K562 (cell line): ENCODE results near the gene WHAMM. TPM values are rescaled to one million over a fixed set of nuclear protein-coding genes. Genes with fewer than 3 reads are reported as not detected.

ENCODE experiments used
- ATAC-seq: fragments of 200-7000 bp; cut with Tn5 transposase; 3 replicates; pipeline ENCODE4 v1.9.1; 2020; ENCODE audit warnings: moderate library complexity
- BruUV-seq: library from RNA; stranded (reverse); fragments of 400-500 nt; replicated peaks from 2 replicates; lab custom pipeline; 2021; lab: Mats Ljungman, UMichigan
- CTCF ChIA-PET: fragments of 300-600 bp; formaldehyde crosslinking; extraction: SDS; loops from one replicate; lab custom pipeline; 2021; ENCODE audit warnings: low intra/inter-chr PET ratio; lab: Yijun Ruan, JAX
- POLR2A ChIA-PET: fragments of 300-600, 350-650 bp; sonication (Branson Sonifier 250); formaldehyde crosslinking; extraction: SDS; loops from one replicate; lab custom pipeline; 2021; ENCODE audit warnings: antibody characterized with exemption, inconsistent platforms; lab: Yijun Ruan, JAX
- DNase-seq, 4 experiments: peaks; one replicate each; pipeline versions ENCODE4 v3.0.0 to v3.0.0-alpha.2; 2011 to 2018; ENCODE audit warnings: low spot score in 3 of 4, mixed read lengths in 3 of 4; ENCODE audit errors: extremely low read depth in 1 of 4
- FAIRE-seq: peaks from 2 replicates; lab custom pipeline; 2011; peaks lifted over from hg19 to GRCh38; lab: Jason Lieb, UNC
- H2AFZ ChIP-seq: 2 replicates; pipeline ENCODE4 v1.6.0; 2011; ENCODE audit warnings: low read depth, low read length, control low read depth, inconsistent platforms
- H3K27ac ChIP-seq: fragments of 200-600 bp; 3 replicates; pipeline ENCODE4 v1.8.0; 2011; ENCODE audit warnings: low read depth, mild to moderate bottlenecking, control low read depth, inconsistent platforms, low read length, moderate library complexity, mixed read lengths; ENCODE audit errors: extremely low read depth
- H3K27me3 ChIP-seq, 2 experiments: fragments of 300-600 bp in 1 of 2; 2 replicates in 1 of 2; 3 replicates in 1 of 2; pipeline versions ENCODE4 v1.6.0 to v1.8.0; 2011; ENCODE audit warnings: inconsistent platforms in 2 of 2, low read length in 2 of 2, mild to moderate bottlenecking in 1 of 2, mixed read lengths in 1 of 2, moderate library complexity in 1 of 2; ENCODE audit not compliant: control insufficient read depth in 2 of 2, insufficient read depth in 2 of 2
- H3K36me3 ChIP-seq: fragments of 300-600 bp; 3 replicates; pipeline ENCODE4 v1.8.0; 2011; ENCODE audit warnings: mild to moderate bottlenecking, low read length, inconsistent platforms; ENCODE audit not compliant: control insufficient read depth, insufficient read depth
- H3K4me1 ChIP-seq, 2 experiments: fragments of 200-600 bp in 1 of 2; replicated peaks in 1 of 2; 2 replicates in 1 of 2; 3 replicates in 1 of 2; pipeline versions ENCODE4 v1.5.1 to v1.8.0; 2011; ENCODE audit warnings: inconsistent platforms in 2 of 2, low read length in 2 of 2, mild to moderate bottlenecking in 1 of 2, mixed read lengths in 1 of 2, moderate library complexity in 1 of 2; ENCODE audit not compliant: control insufficient read depth in 2 of 2, insufficient read depth in 2 of 2
- H3K4me2 ChIP-seq: 2 replicates; pipeline ENCODE4 v1.6.1; 2011; ENCODE audit warnings: low read length, control low read depth, inconsistent platforms, mixed read lengths; ENCODE audit not compliant: insufficient read depth
- H3K4me3 ChIP-seq: fragments of 200-600 bp; sonication (generic), shearing (Covaris generic); 2 replicates; pipeline ENCODE4 v1.5.1; 2016; ENCODE audit warnings: control low read depth, inconsistent platforms
- H3K79me2 ChIP-seq: fragments of 200-600 bp; 3 replicates; pipeline ENCODE4 v1.8.0; 2011; ENCODE audit warnings: low read length, inconsistent platforms; ENCODE audit not compliant: control insufficient read depth, insufficient read depth
- H3K9ac ChIP-seq, 2 experiments: 2 replicates each; pipeline versions ENCODE4 v1.6.0 to v1.6.1; 2011; ENCODE audit warnings: low read depth in 2 of 2, low read length in 2 of 2, control low read depth in 1 of 2, inconsistent platforms in 1 of 2, mild to moderate bottlenecking in 1 of 2, mixed read lengths in 1 of 2; ENCODE audit not compliant: insufficient read depth in 1 of 2
- H3K9me1 ChIP-seq: one replicate; pipeline ENCODE4 v1.6.0; 2011; ENCODE audit warnings: inconsistent platforms, mild to moderate bottlenecking, low read length, moderate library complexity; ENCODE audit not compliant: control insufficient read depth, insufficient read depth
- H3K9me3 ChIP-seq: replicated peaks from 2 replicates; pipeline ENCODE4 v1.5.1; 2011; ENCODE audit warnings: low read depth, low read length, inconsistent platforms; ENCODE audit not compliant: control insufficient read depth, insufficient read depth
- H4K20me1 ChIP-seq: replicated peaks from 2 replicates; pipeline ENCODE4 v1.6.1; 2011; ENCODE audit warnings: low read length, inconsistent platforms, mixed read lengths; ENCODE audit not compliant: control insufficient read depth, insufficient read depth
- BCL6 ChIP-seq: fragments of 250-450 bp; sonication (Bioruptor Pico); IDR thresholded peaks from 2 replicates; pipeline ENCODE4 v1.4.0; 2020
- C11orf30 ChIP-seq: fragments of 450-650 bp; IDR thresholded peaks from 2 replicates; pipeline ENCODE4 v1.6.1; 2016; ENCODE audit warnings: low read depth, mild to moderate bottlenecking
- CHCHD3 ChIP-seq: fragments of 250-450 bp; sonication (Bioruptor Pico); IDR thresholded peaks from 2 replicates; pipeline ENCODE4 v2.1.2; 2022; ENCODE audit warnings: mild to moderate bottlenecking
- CREB3L1 ChIP-seq: fragments of 450-650 bp; IDR thresholded peaks from 2 replicates; pipeline ENCODE4 v1.6.1; 2014; ENCODE audit warnings: low read depth, mild to moderate bottlenecking, moderate library complexity, borderline replicate concordance
- DLX4 ChIP-seq: fragments of 250-450 bp; sonication (Bioruptor Pico); IDR thresholded peaks from 2 replicates; pipeline ENCODE4 v1.6.1; 2021; ENCODE audit warnings: mild to moderate bottlenecking
- EZH2 ChIP-seq: IDR thresholded peaks from 2 replicates; pipeline ENCODE4 v1.6.1; 2012; ENCODE audit warnings: low read depth, mild to moderate bottlenecking, inconsistent platforms, low read length, borderline replicate concordance
- FOSL1 ChIP-seq: fragments of 200-800 bp; sonication (Bioruptor generic); conservative IDR thresholded peaks from 2 replicates; pipeline ENCODE4 v1.6.1; 2016; ENCODE audit warnings: missing genetic modification characterization, missing compliant biosample characterization
- GATAD2B ChIP-seq: fragments of 450-650 bp; IDR thresholded peaks from 2 replicates; pipeline ENCODE4 v1.6.1; 2017; ENCODE audit warnings: mild to moderate bottlenecking, borderline replicate concordance
- MAFG ChIP-seq: fragments of 450-650 bp; conservative IDR thresholded peaks from 2 replicates; pipeline ENCODE4 v1.6.1; 2016; ENCODE audit warnings: missing genetic modification characterization, missing compliant biosample characterization
- MAFK ChIP-seq: IDR thresholded peaks from 2 replicates; pipeline ENCODE4 v1.6.1; 2011; ENCODE audit warnings: low read length, improper control_type of control experiment
- MCM5 ChIP-seq: fragments of 450-650 bp; IDR thresholded peaks from 2 replicates; pipeline ENCODE4 v1.6.1; 2016; ENCODE audit warnings: low read depth
- MIER1 ChIP-seq: fragments of 450-650 bp; IDR thresholded peaks from 2 replicates; pipeline ENCODE4 v1.6.1; 2016; ENCODE audit warnings: antibody characterized with exemption, mild to moderate bottlenecking, low read depth
- MTA2 ChIP-seq: fragments of 450-650 bp; IDR thresholded peaks from 2 replicates; pipeline ENCODE4 v1.6.1; 2016; ENCODE audit warnings: low read depth
- NR3C1 ChIP-seq: sonication (generic); formaldehyde crosslinking; IDR thresholded peaks from 2 replicates; pipeline ENCODE4 v1.8.1; 2022; ENCODE audit warnings: missing genetic modification reagents
- PHF20 ChIP-seq: fragments of 450-650 bp; IDR thresholded peaks from 2 replicates; pipeline ENCODE4 v1.6.1; 2018; ENCODE audit not compliant: partially characterized antibody
- POLR3G ChIP-seq: IDR thresholded peaks from 2 replicates; pipeline ENCODE4 v1.6.1; 2011; ENCODE audit not compliant: insufficient read length, insufficient replicate concordance; ENCODE audit errors: extremely low read depth
- RNF2 ChIP-seq: sonication (generic); IDR thresholded peaks from 2 replicates; pipeline ENCODE4 v1.6.1; 2016
- SNIP1 ChIP-seq: fragments of 450-650 bp; IDR thresholded peaks from 2 replicates; pipeline ENCODE4 v1.7.1; 2017; ENCODE audit warnings: low read depth, mild to moderate bottlenecking
- SRSF3 ChIP-seq: fragments of 200-400 bp; formaldehyde crosslinking; IDR thresholded peaks from 2 replicates; pipeline ENCODE4 v1.6.1; 2016; ENCODE audit warnings: mild to moderate bottlenecking, low read length, moderate library complexity; ENCODE audit not compliant: insufficient read depth
- TAF15 ChIP-seq: fragments of 200-400 bp; formaldehyde crosslinking; IDR thresholded peaks from 2 replicates; pipeline ENCODE4 v1.6.1; 2017; ENCODE audit warnings: mild to moderate bottlenecking, low read depth, low read length, moderate library complexity
- TOE1 ChIP-seq, 2 experiments: fragments of 450-650 bp in 1 of 2; sonication (generic) in 1 of 2; formaldehyde crosslinking in 1 of 2; IDR thresholded peaks; 2 replicates each; pipeline versions ENCODE4 v1.7.1 to v1.8.0; 2016 to 2022; ENCODE audit warnings: borderline replicate concordance in 2 of 2, mild to moderate bottlenecking in 2 of 2, antibody characterized with exemption in 1 of 2, inconsistent platforms in 1 of 2, low read depth in 1 of 2, missing genetic modification reagents in 1 of 2, moderate library complexity in 1 of 2
- YY1 ChIP-seq, 3 experiments: IDR thresholded peaks; 2 replicates each; pipeline ENCODE4 v1.6.1; 2011; ENCODE audit warnings: low read length in 2 of 3, mild to moderate bottlenecking in 2 of 3, moderate library complexity in 2 of 3, borderline replicate concordance in 1 of 3, control low read depth in 1 of 3, low read depth in 1 of 3; ENCODE audit not compliant: insufficient read depth in 3 of 3, insufficient replicate concordance in 2 of 3, control insufficient read depth in 1 of 3, insufficient read length in 1 of 3; ENCODE audit errors: extremely low read depth in 1 of 3
- ZNF316 ChIP-seq: fragments of 450-650 bp; IDR thresholded peaks from 2 replicates; pipeline ENCODE4 v1.6.1; 2016
- WGBS: fragments of 100-300 bp; shearing (Covaris generic); methylation state at CpG from one replicate; pipeline ENCODE4 v1.1.6; 2016; ENCODE audit warnings: low coverage, mixed read lengths; ENCODE audit not compliant: insufficient coverage; ENCODE audit errors: missing lambda C conversion rate; 5-methylcytosine and 5-hydroxymethylcytosine counted together
- in situ Hi-C: fragments of 300-500 bp; cut with MboI; formaldehyde crosslinking; loops from 4 replicates; pipeline ENCODE4 v1.15.0; 2018; ENCODE audit warnings: inconsistent platforms, mixed read lengths
- intact Hi-C: fragments of 100-400 bp; cut with micrococcal nuclease; formaldehyde crosslinking; loops from 2 replicates; pipeline ENCODE4 v1.14.2; 2022
- polyA plus RNA-seq, 8 experiments: library from polyadenylated mRNA; depleted of rRNA in 4 of 8; stranded (reverse) in 5 of 8; unstranded in 3 of 8; fragments of >200 nt; fragmentation: Nextera tagmentation in 2 of 8; fragmentation: Illumina TruSeq in 1 of 8; extraction: Ambion mirVana in 2 of 8; extraction: Trizol in 1 of 8; gene quantifications; 2 replicates each; pipeline versions ENCODE4 v1.2.1 to v1.2.3, GENCODE V29; 2011 to 2014; ENCODE audit warnings: inconsistent platforms in 1 of 8, missing spikeins in 1 of 8
- total RNA-seq, 7 experiments: library from RNA; depleted of rRNA in 6 of 7; stranded (reverse); fragments of >200 nt in 6 of 7; fragmentation: Illumina TruSeq in 2 of 7; extraction: Trizol in 2 of 7; gene quantifications; 2 replicates each; pipeline versions ENCODE4 v1.2.1 to v1.2.3, GENCODE V29; 2011 to 2021; ENCODE audit warnings: low replicate concordance in 1 of 7

Gene WHAMM
- total and polyA plus RNA-seq, 9 of the 15 experiments (the other 6 are each of a cell fraction or from before 2014, with no cell fraction given), result 2.0 to 4.8 (median 3.6) TPM

- no peak overlapping the region for H3K4me3 ChIP-seq
- in situ Hi-C loops (no loop called here), intact Hi-C loops (no loop called here)
- H3K27me3 ChIP-seq, result peaks cover 35 to 66% of the 10 kb centered on the region in 2 experiments
- no TSS peak for BruUV-seq
- 2% methylated on average over 7 of the region's 7 CpGs for WGBS
- H3K27ac ChIP-seq, result no peak overlapping the region
- no peak for ATAC-seq
- no peak overlapping the region for H3K4me2 ChIP-seq
- no peak overlapping the region for H3K9ac ChIP-seq
- no peaks in the 10 kb centered on the region for H4K20me1 ChIP-seq
- H3K36me3 ChIP-seq, result no peaks in the 10 kb centered on the region
- no peak for FAIRE-seq
- H3K79me2 ChIP-seq, result no peaks in the 10 kb centered on the region
- peaks cover 0 to 7% of the 10 kb centered on the region in 2 experiments; a peak in 3 of 5 replicates for H3K4me1 ChIP-seq
- CTCF ChIA-PET, result no interaction called here
- no peaks in the 10 kb centered on the region for H3K9me3 ChIP-seq
- H2AFZ ChIP-seq, result no peak overlapping the region
- POLR2A ChIA-PET, result interaction anchor here (1.0 kb wide), 1 partner anchor 13 kb away, joined by 3 read pairs; no protein-coding TSS in a partner anchor
- H3K9me1 ChIP-seq, result no peaks in the 10 kb centered on the region
- DNase-seq, result no peak
- TF ChIP-seq DLX4 (no peak), MIER1 (no peak), EZH2 (no peak), SNIP1 (no peak), MAFG (tag) (peak; percentile 43; the same call in 1 of the 2 replicates), CHCHD3 (CRISPR knock-in tag) (no peak), MTA2 (no peak), BCL6 (CRISPR knock-in tag) (no peak), TOE1 (IDR thresholded peaks at IDR 0.05; ENCODE audit: borderline replicate concordance) (no peak), TOE1 (CRISPR knock-in tag; IDR thresholded peaks at IDR 0.05; ENCODE audit: borderline replicate concordance, low read depth) (no peak), TAF15 (no peak), ZNF316 (peak; percentile 53; the same call in 1 of the 2 replicates), YY1 (IDR thresholded peaks at IDR 0.05; ENCODE audit: borderline replicate concordance in 1 of 3, control insufficient read depth in 1 of 3, extremely low read depth in 1 of 3, insufficient read depth in 3 of 3, insufficient read length in 1 of 3, insufficient replicate concordance in 2 of 3, low read depth in 1 of 3, low read length in 2 of 3) (no peak), MCM5 (no peak), GATAD2B (no peak), MAFK (peak; percentile 16; the same call in 1 of the 2 replicates), NR3C1 (CRISPR knock-in tag) (no peak), CREB3L1 (no peak), C11orf30 (peak; percentile 35; the same call in 1 of the 2 replicates), PHF20 (no peak), POLR3G (no peak), RNF2 (no peak), SRSF3 (no peak), FOSL1 (tag) (peak; percentile 69)
Observed at GRCh38 chr15:82875411-82876003, 66.1 kb downstream of the WHAMM start.
